KOPT-K1 (cell line): Measurements from ENCODE around the gene SIMC1.
"Not testable (repeated sequence)": the region's sequence is repeated elsewhere in the genome, so short reads cannot be mapped to it uniquely, and the experiment has no call there.

Source experiments
- H3K27ac ChIP-seq: fragments of 200-600 bp; sonication (generic); 2 replicates; pipeline ENCODE4 v1.5.1; 2016; ENCODE audit warnings: antibody characterized with exemption, mild to moderate bottlenecking, low read depth, low read length; ENCODE audit not compliant: poor library complexity, severe bottlenecking
- H3K36me3 ChIP-seq: fragments of 200-600 bp; sonication (generic); 2 replicates; pipeline ENCODE4 v1.5.1; 2017; ENCODE audit warnings: antibody characterized with exemption, mild to moderate bottlenecking, low read length, moderate library complexity; ENCODE audit not compliant: insufficient read depth
- H3K9me3 ChIP-seq: fragments of 200-600 bp; sonication (generic); 2 replicates; pipeline ENCODE4 v1.5.1; 2017; ENCODE audit warnings: antibody characterized with exemption, low read length, mild to moderate bottlenecking; ENCODE audit not compliant: insufficient read depth, poor library complexity, severe bottlenecking

SIMC1 gene

GRCh38 chr5:176237971-176238644 lies at the start of gene SIMC1:
SIMC1 (plus strand) TSS chr5:176238424; CDS start chr5:176238509, 85 bp downstream.
- H3K9me3 ChIP-seq, H3K27ac ChIP-seq, H3K36me3 ChIP-seq: not testable (repeated sequence)

DNA sequence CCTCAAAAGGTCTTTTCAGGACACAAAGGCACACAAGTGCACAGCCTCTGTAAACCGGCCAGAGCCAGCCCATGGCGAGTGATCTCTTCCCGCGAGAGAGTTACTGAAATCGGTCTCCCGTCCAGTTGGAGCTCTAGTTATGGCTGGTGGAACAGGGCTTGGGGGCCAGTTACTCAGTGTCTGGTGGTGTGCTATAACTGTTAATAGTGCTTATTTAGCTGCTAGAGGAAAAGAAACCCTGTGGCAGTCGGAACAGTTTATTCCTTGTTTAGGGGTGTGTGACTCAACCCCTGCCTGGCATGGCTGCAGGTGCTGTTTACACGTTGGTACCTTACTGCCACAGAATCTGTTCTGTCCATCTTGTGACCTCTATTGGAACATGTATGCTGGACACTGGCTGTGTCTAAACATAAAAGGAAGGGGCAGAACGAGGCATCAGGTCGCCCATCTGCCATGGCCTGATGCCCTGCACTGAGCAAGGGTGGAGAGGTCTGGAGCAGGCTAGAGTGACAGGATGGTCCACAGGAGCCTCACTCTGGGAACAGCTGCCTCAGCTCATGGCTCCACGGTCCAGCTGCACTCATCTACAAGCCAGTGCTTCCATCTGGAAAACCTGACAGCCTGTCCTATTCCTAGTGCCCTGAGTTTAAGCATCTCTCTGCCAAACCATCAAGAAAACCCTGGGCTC lies 49.6 kb upstream of the SIMC1 start:
- Histone ChIP-seq H3K9me3 (no peaks in the 10 kb centered on the region), H3K27ac (no peak overlapping the region), H3K36me3 (no peaks in the 10 kb centered on the region)

- Histone ChIP-seq H3K36me3 (no peaks in the 10 kb centered on the region), H3K9me3 (no peaks in the 10 kb centered on the region), H3K27ac (no peak overlapping the region)
These were observed 48.4 kb upstream of the SIMC1 start for GRCh38 chr5:176189857-176190256.

DNA sequence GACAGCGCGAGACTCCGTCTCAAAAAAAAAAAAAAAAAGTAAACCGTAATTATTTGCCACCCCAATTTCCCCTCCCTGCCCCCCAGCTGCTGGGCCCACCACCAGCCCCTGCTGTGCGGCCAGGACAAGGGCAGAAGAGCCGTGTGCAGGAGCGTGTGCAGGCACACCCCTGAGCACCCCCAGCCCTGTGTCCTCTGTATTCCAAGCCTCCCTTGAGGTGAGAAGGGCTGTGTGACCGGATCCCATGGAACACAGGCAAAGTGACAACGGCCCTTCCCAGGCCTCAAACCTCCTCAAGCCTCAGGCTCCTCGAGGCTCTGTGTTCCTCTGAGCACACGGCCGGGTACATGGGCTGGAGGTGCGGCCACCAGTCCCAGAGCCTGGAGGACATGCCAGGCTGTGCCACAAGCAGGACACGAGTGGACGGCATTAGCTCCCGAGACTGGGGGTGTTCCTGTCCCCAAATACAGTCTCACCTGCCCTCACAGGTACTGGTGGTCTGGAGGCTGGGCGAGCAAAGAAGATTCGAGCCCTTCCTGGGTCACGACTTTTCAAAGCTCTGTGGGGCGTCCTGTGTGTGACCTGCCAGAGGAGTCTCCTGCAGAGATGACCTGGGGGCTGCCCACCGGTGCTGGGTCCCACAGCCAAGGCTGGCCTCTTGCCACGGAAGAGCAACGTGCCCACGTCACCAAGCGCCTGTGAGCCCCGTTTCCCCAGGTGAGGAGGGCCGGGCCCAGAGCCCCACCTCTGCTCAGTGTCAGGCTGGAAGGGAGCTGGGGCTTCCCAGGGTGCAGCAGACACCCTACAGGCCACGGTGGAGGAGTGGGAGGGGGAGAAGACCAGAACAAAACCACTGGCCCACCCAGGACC lies 47.1 kb upstream of the SIMC1 start:
- H3K36me3 ChIP-seq, result no peaks in the 10 kb centered on the region
- no peak overlapping the region for H3K27ac ChIP-seq
- H3K9me3 ChIP-seq, result no peaks in the 10 kb centered on the region

DNA sequence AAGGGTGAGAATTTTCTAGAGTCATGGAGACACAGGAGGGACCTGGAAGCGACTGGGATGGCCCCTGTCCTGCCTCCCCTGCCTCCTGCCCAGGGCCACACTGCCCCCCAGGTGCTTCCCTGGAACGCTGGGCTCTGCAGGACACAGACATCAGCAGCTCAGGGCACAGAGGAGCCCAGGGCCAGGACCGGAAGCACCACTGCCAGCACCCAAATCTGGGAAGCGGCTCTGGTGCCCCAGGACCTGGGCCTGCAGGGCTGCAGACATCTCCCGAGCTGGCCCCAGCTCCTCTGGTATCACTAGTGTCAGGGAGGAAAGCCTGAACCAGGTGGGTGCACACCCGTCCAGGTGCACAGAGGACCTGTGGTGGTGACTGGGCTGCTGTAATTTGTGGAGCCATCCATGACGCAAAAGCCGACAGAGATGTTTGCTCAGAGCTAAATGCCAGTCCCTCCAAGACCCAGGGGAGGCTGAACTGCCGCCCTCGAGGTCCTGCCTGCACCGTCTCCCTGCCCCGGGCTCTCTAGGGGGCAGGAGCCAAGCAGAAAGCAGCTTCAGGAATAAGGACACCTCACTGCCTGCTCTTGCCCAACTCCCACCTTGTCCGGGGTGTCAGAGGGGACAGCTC lies 46.0 kb upstream of the SIMC1 start:
- H3K27ac ChIP-seq, result no peak overlapping the region
- no peaks in the 10 kb centered on the region for H3K9me3 ChIP-seq
- no peaks in the 10 kb centered on the region for H3K36me3 ChIP-seq

- H3K36me3 ChIP-seq, H3K27ac ChIP-seq, H3K9me3 ChIP-seq: not testable (repeated sequence)
These were observed 45.5 kb upstream of the SIMC1 start for GRCh38 chr5:176192722-176193117.

GRCh38 chr5:176193636-176194035 lies 44.6 kb upstream of the SIMC1 start:
- H3K9me3 ChIP-seq, H3K36me3 ChIP-seq, H3K27ac ChIP-seq: not testable (repeated sequence)

DNA sequence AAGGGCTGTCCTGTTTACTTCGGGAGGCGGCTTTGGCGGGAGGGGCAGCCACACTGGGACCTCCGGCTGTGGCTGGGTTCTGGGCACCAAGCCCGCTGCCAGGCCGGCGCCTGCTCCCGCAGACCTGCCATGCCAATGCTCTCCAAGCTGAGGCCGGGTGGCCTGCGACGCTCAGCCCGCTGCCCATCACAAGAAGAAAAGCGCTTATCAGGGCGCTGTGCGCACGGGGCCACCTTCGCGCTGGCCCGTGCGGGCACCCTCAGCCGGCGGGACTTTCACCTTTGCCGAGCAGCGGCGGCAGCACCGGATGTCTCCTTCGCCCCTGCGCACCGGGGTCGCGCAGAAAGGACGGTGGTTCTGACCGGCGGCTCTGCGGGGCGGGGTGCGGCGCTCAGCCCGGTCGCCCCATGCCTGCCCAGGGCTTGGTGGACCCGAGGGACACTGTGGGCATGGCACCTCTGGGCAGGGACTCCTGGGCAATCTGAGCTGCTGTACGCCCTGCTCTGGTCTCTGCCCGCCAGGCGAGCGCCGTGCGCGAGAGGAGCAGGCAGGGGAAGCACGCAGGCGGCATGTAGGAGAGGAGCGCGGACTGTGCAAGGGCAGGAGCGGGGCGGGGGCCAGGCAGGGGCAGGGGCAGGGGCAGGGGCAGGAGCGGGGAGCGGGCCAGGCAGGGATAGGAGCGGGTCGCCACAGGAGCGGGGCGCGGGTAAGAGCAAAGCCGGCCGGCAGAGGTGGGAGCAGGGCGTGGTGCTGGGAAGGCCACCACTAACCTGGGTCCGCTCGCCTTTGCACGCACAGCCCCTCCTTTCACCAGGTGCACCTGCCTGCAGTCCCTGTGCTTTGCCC lies 43.8 kb upstream of the SIMC1 start:
- H3K36me3 ChIP-seq, H3K9me3 ChIP-seq: not testable (repeated sequence)

GRCh38 chr5:176195084-176195413 lies 43.2 kb upstream of the SIMC1 start:
- H3K9me3 ChIP-seq, H3K27ac ChIP-seq, H3K36me3 ChIP-seq: not testable (repeated sequence)

More for the DNA sequence above, 43.8 kb upstream of the SIMC1 start:
- not testable (repeated sequence) for H3K27ac ChIP-seq

DNA sequence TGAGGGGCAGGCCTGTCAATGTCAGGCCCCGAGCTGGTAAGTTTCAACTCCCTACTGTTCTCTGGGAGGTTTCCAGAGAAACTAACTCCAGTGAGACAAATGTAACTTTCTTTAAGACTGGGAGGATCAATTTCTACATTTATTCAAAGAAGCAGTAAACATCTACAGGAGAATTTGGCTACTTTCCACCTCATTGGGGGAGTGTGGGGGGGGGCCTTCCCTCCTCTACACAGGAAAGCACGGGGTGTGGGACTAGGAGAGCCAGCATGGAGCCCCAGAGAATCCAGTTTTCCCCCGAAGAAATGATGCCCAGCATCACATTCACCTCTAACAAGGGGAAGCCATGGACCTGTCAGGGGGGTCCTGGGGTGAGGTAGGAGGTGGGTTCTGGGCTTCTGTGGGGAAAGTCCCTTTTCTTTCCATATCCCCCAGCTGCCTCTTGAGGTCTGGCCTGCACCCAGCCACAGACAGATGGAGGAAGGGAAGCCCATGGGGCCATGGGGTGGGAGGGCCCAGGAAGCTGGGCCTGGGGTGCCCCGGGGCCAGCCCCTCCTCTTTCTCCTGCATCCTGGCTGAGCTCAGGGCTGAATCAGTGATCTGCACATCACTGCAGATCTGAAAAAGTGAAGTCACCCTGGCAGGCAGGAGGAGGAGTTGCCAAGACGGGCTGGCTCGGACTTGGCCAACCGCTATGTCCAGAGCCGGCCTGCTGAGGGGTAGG lies 42.6 kb upstream of the SIMC1 start:
- H3K36me3 ChIP-seq, H3K27ac ChIP-seq, H3K9me3 ChIP-seq: not testable (repeated sequence)

DNA sequence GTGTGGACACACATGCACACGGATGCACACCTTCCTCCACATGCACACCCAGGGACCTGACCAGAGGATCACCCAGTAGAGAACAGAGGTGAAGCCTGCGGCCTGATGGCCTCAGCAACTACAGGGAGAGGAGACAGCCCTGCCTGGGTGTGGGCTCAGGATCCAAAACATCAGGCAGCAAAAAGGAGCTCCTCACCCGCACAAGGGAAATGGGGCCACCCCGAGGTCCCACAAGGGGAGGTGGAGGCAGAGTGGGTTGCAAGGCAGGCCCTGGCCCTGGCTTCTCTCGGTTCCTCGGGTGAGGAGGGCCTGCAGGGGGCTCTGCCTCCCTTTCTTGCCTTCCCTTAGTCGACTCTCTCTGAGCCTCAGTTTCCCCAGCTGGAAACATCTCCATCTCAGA lies 41.4 kb upstream of the SIMC1 start:
- not testable (repeated sequence) for H3K27ac ChIP-seq, H3K9me3 ChIP-seq

DNA sequence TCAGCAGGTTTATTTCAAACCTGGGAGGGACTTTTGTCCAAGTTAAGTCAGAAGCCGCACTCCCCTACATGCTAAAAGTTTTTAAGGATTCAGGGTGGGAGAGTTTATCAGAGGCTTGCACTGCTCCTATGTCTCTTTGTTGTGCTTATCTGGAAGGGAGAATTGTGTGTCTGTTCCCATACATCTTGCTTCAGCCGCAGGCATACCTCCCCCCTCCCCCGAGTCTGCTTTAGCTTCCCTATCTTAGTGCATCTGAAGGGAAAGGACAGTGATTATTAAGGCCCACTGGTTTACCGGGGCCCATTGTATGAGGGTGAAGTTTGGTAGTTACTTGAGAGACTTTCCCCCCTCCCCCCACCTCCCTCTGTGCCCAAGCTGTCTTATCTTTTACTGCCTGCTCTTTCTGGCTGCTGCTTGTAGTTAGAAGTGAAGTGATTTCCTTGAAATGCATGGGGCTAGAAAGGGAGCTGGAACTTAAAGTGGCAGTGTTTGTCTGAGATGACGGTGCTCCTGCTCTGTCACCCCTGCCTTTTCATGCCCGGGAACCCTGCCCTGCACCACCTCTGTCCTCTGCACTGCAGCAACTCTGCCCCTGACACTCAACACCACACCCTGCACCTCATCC lies 40.9 kb upstream of the SIMC1 start:
- not testable (repeated sequence) for H3K27ac ChIP-seq, H3K9me3 ChIP-seq, H3K36me3 ChIP-seq

More for the DNA sequence above, 41.4 kb upstream of the SIMC1 start:
- not testable (repeated sequence) for H3K36me3 ChIP-seq

- H3K9me3 ChIP-seq, H3K36me3 ChIP-seq, H3K27ac ChIP-seq: not testable (repeated sequence)
These were observed 39.9 kb upstream of the SIMC1 start for GRCh38 chr5:176198299-176198698.
